Thyroid gland (tissue), 4 donors: ENCODE measurements around the gene NEURL1.

ENCODE experiments used
- CTCF ChIP-seq, 6 experiments: fragments of 200-600 bp in 3 of 6; fragments of 450-650 bp in 3 of 6; sonication (generic) in 3 of 6; IDR thresholded peaks; one replicate each; pipeline ENCODE4 v1.5.1; 2016 to 2019; ENCODE audit warnings: antibody characterized with exemption in 6 of 6, mild to moderate bottlenecking in 2 of 6, inconsistent platforms in 1 of 6, moderate library complexity in 1 of 6
- POLR2A ChIP-seq, 2 donors: fragments of 450-650 bp; IDR thresholded peaks; one replicate each; pipeline ENCODE4 v1.6.1; 2017; ENCODE audit warnings: antibody characterized with exemption in 2 of 2, mild to moderate bottlenecking in 2 of 2, moderate library complexity in 1 of 2

GRCh38 chr10:103472005-103472404 lies 21.5 kb upstream of the NEURL1 start:
- TF ChIP-seq CTCF (IDR thresholded peaks at IDR 0.05) = no peak
- TF ChIP-seq POLR2A (IDR thresholded peaks at IDR 0.05) = no peak
